NT2/D1 (cell line): Measurements from ENCODE around the gene DDC.

ENCODE experiments used
- YY1 ChIP-seq: IDR thresholded peaks from 2 replicates; pipeline ENCODE4 v1.6.1; 2011; ENCODE audit not compliant: insufficient read length, insufficient read depth
- ZNF274 ChIP-seq: IDR thresholded peaks from 2 replicates; pipeline ENCODE4 v1.6.1; 2011; ENCODE audit warnings: mild to moderate bottlenecking, low read depth, low read length

DNA sequence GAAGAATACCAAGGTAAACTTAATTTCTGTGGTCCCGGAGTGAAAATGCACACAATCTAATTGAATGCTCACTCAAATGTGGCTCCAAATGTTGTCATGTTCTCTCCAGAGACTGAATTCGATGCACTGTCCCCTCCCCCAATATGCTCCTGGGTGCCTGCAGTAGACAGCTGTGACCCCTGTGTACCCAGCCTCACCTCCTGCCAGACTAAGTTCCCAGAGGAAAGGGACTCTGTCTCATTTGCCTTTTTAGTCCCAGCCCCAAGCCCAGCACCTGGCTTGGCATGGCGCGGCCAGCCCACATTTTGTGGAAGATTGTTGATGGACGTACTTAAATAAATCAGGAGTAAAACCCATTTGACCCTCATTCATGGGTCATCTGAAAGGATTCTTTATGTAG, 93.2 kb downstream of the DDC start:
- TF ChIP-seq ZNF274 (no peak), YY1 (no peak)
